GM12878 (cell line): ENCODE results near the gene POLD2. TPM values are rescaled to one million over a fixed set of nuclear protein-coding genes. Genes with fewer than 3 reads are reported as not detected.
A peak's percentile ranks its signal among the peaks of the same experiment; 100 is the strongest.

Source experiments
- ATAC-seq: fragments of 200-7000 bp; cut with Tn5 transposase; 3 replicates; pipeline ENCODE4 v1.9.1; 2020; ENCODE audit warnings: mild to moderate bottlenecking, moderate library complexity
- BruUV-seq: library from RNA; stranded (reverse); fragments of 400-500 nt; replicated peaks from 2 replicates; lab custom pipeline; 2021; lab: Mats Ljungman, UMichigan
- CTCF ChIA-PET: fragments of 300-600 bp; sonication (Branson Sonifier 250); formaldehyde crosslinking; extraction: SDS; loops from one replicate; lab custom pipeline; 2021; ENCODE audit warnings: inconsistent platforms; lab: Yijun Ruan, JAX
- POLR2A ChIA-PET: fragments of 350-600 bp; formaldehyde crosslinking; extraction: SDS; loops from one replicate; lab custom pipeline; 2021; ENCODE audit warnings: inconsistent platforms; lab: Charles Lee
- RAD21 ChIA-PET: fragments of 300-600 bp; sonication (Branson Sonifier 250); formaldehyde crosslinking; loops from one replicate; lab custom pipeline; 2023; ENCODE audit warnings: antibody characterized with exemption; ENCODE audit not compliant: unreplicated experiment; lab: Charles Lee
- SMC1A ChIA-PET: fragments of 300-600 bp; sonication (Branson Sonifier 250); formaldehyde crosslinking; loops from one replicate; lab custom pipeline; 2023; ENCODE audit not compliant: unreplicated experiment, uncharacterized antibody; lab: Charles Lee
- DNase-seq: peaks from one replicate; pipeline ENCODE4 v3.0.0-alpha.2; 2011; ENCODE audit warnings: low read depth, low spot score
- FAIRE-seq: peaks from 3 replicates; lab custom pipeline; 2011; peaks lifted over from hg19 to GRCh38; lab: Jason Lieb, UNC
- H2AFZ ChIP-seq: 2 replicates; pipeline ENCODE4 v1.6.0; 2011; ENCODE audit warnings: low read depth, low read length, control low read depth; ENCODE audit not compliant: control insufficient read depth
- H3K27ac ChIP-seq: 2 replicates; pipeline ENCODE4 v1.5.1; 2011; ENCODE audit warnings: control low read depth; ENCODE audit not compliant: control insufficient read depth, insufficient read depth
- H3K27me3 ChIP-seq, 2 experiments: replicated peaks in 1 of 2; 2 replicates each; pipeline versions ENCODE4 v1.6.0 to v1.6.1; 2011; ENCODE audit warnings: low read length in 1 of 2; ENCODE audit not compliant: control insufficient read depth in 2 of 2, insufficient read depth in 2 of 2
- H3K36me3 ChIP-seq, 2 experiments: 2 replicates each; pipeline ENCODE4 v1.5.1; 2011; ENCODE audit warnings: low read length in 1 of 2; ENCODE audit not compliant: control insufficient read depth in 2 of 2, insufficient read depth in 2 of 2
- H3K4me1 ChIP-seq: 2 replicates; pipeline ENCODE4 v1.6.1; 2011; ENCODE audit warnings: mild to moderate bottlenecking, low read length, moderate library complexity, mixed read lengths; ENCODE audit not compliant: control insufficient read depth, insufficient read depth
- H3K4me2 ChIP-seq: 2 replicates; pipeline ENCODE4 v1.6.0; 2011; ENCODE audit warnings: control low read depth; ENCODE audit not compliant: control insufficient read depth, insufficient read depth
- H3K4me3 ChIP-seq: fragments of 200-600 bp; sonication (generic); 2 replicates; pipeline ENCODE4 v1.5.1; 2016
- H3K79me2 ChIP-seq: 2 replicates; pipeline ENCODE4 v1.6.0; 2011; ENCODE audit warnings: low read length; ENCODE audit not compliant: control insufficient read depth, insufficient read depth
- H3K9ac ChIP-seq: 2 replicates; pipeline ENCODE4 v1.8.0; 2011; ENCODE audit warnings: low read length, control low read depth, mixed read lengths; ENCODE audit not compliant: control insufficient read depth, insufficient read depth
- H3K9me3 ChIP-seq: replicated peaks from 3 replicates; pipeline ENCODE4 v1.5.1; 2011; ENCODE audit warnings: mild to moderate bottlenecking, low read length; ENCODE audit not compliant: control insufficient read depth, insufficient read depth
- H4K20me1 ChIP-seq: 2 replicates; pipeline ENCODE4 v1.6.0; 2011; ENCODE audit not compliant: control insufficient read depth, insufficient read depth
- CEBPB ChIP-seq, 2 experiments: fragments of 150-350 bp in 1 of 2; IDR thresholded peaks; 2 replicates each; pipeline ENCODE4 v1.6.1; 2012 to 2014; ENCODE audit warnings: low read depth in 2 of 2, low read length in 2 of 2, borderline replicate concordance in 1 of 2, inconsistent platforms in 1 of 2
- CTCF ChIP-seq, 3 experiments: IDR thresholded peaks in 2 of 3; conservative IDR thresholded peaks in 1 of 3; 2 replicates each; pipeline ENCODE4 v1.5.1; 2011; ENCODE audit warnings: low read depth in 3 of 3, low read length in 3 of 3, mild to moderate bottlenecking in 3 of 3, control low read depth in 2 of 3, moderate library complexity in 2 of 3, inconsistent platforms in 1 of 3, mixed read lengths in 1 of 3; ENCODE audit not compliant: control insufficient read depth in 2 of 3, insufficient read depth in 1 of 3; ENCODE audit errors: extremely low read depth in 1 of 3
- E2F4 ChIP-seq: IDR thresholded peaks from 2 replicates; pipeline ENCODE4 v1.6.1; 2012; ENCODE audit warnings: low read depth, low read length, improper control_type of control experiment
- HCFC1 ChIP-seq: fragments of 150-350 bp; IDR thresholded peaks from 2 replicates; pipeline ENCODE4 v1.6.1; 2014; ENCODE audit warnings: low read length
- HDGF ChIP-seq: fragments of 450-650 bp; IDR thresholded peaks from 2 replicates; pipeline ENCODE4 v1.6.1; 2016; ENCODE audit warnings: antibody characterized with exemption
- IRF5 ChIP-seq: fragments of 450-650 bp; IDR thresholded peaks from 2 replicates; pipeline ENCODE4 v1.6.1; 2017; ENCODE audit warnings: borderline replicate concordance
- KLF5 ChIP-seq: fragments of 450-650 bp; IDR thresholded peaks from 2 replicates; pipeline ENCODE4 v1.6.1; 2014; ENCODE audit warnings: mild to moderate bottlenecking; ENCODE audit not compliant: partially characterized antibody
- MTA3 ChIP-seq: IDR thresholded peaks from 2 replicates; pipeline ENCODE4 v1.6.1; 2012; ENCODE audit warnings: low read length, inconsistent platforms, borderline replicate concordance
- PKNOX1 ChIP-seq: fragments of 450-650 bp; IDR thresholded peaks from 2 replicates; pipeline ENCODE4 v1.6.1; 2016; ENCODE audit warnings: mild to moderate bottlenecking
- PML ChIP-seq: IDR thresholded peaks from 2 replicates; pipeline ENCODE4 v1.6.1; 2012; ENCODE audit warnings: low read length, inconsistent platforms
- RAD51 ChIP-seq: fragments of 450-650 bp; IDR thresholded peaks from 2 replicates; pipeline ENCODE4 v1.6.1; 2016; ENCODE audit warnings: moderate library complexity, mild to moderate bottlenecking, inconsistent platforms
- RB1 ChIP-seq: fragments of 450-650 bp; formaldehyde crosslinking; IDR thresholded peaks from 2 replicates; pipeline ENCODE4 v1.6.1; 2017; ENCODE audit warnings: mild to moderate bottlenecking, borderline replicate concordance
- SMARCA5 ChIP-seq: fragments of 450-650 bp; IDR thresholded peaks from 2 replicates; pipeline ENCODE4 v1.6.1; 2017; ENCODE audit warnings: mild to moderate bottlenecking
- SPI1 ChIP-seq: IDR thresholded peaks from 2 replicates; pipeline ENCODE4 v1.6.1; 2011; ENCODE audit warnings: low read depth, mild to moderate bottlenecking, low read length, moderate library complexity, borderline replicate concordance; ENCODE audit not compliant: insufficient read depth
- YY1 ChIP-seq: IDR thresholded peaks from 2 replicates; pipeline ENCODE4 v1.6.1; 2011; ENCODE audit warnings: low read depth, mild to moderate bottlenecking, low read length
- WGBS: methylation state at CpG from one replicate; pipeline ENCODE4 v1.1.6; 2016; ENCODE audit warnings: low lambda C conversion rate; ENCODE audit not compliant: insufficient replicate concordance, insufficient coverage; ENCODE audit errors: missing lambda C conversion rate; 5-methylcytosine and 5-hydroxymethylcytosine counted together
- in situ Hi-C: fragments of 300-500 bp; cut with MboI; formaldehyde crosslinking; loops from 9 replicates; pipeline ENCODE4 v1.14.3; 2018; ENCODE audit warnings: mixed read lengths
- intact Hi-C: fragments of 100-400 bp; cut with micrococcal nuclease; formaldehyde crosslinking; loops from one replicate; pipeline ENCODE4 v1.14.2; 2022; ENCODE audit not compliant: unreplicated experiment
- polyA plus RNA-seq, 11 experiments: library from polyadenylated mRNA; depleted of rRNA in 4 of 11; unstranded in 6 of 11; stranded (reverse) in 5 of 11; fragments of >200 nt; fragmentation: Nextera tagmentation in 4 of 11; fragmentation: Illumina TruSeq in 1 of 11; extraction: Ambion mirVana in 4 of 11; extraction: Trizol in 1 of 11; gene quantifications; 1 replicate in 1 of 11; 2 replicates in 10 of 11; pipeline versions ENCODE4 v1.2.1 to v1.2.3, GENCODE V29; 2011 to 2016; ENCODE audit warnings: inconsistent platforms in 2 of 11, missing spikeins in 2 of 11, low read depth in 1 of 11
- total RNA-seq, 4 experiments: library from RNA; depleted of rRNA in 3 of 4; stranded (reverse); fragments of >200 nt in 3 of 4; fragmentation: Illumina TruSeq in 1 of 4; extraction: Trizol in 1 of 4; gene quantifications; 2 replicates each; pipeline versions ENCODE4 v1.2.1 to v1.2.3, GENCODE V29; 2013 to 2021

The POLD2 gene
- total and polyA plus RNA-seq, 10 of the 15 experiments (the other 5 are each of a cell fraction or from before 2014, with no cell fraction given), result 19.1 to 287 (median 169) TPM

GRCh38 chr7:44082541-44083207, 40.7 kb downstream of the POLD2 start (continued):
- TF ChIP-seq RAD51, result no peak
- no peak for TF ChIP-seq YY1
- TF ChIP-seq PKNOX1, result no peak
- TF ChIP-seq IRF5, result no peak
- TF ChIP-seq RB1, result 0 out of 2 replicates have a peak, but pooled peaks have one; percentile 41

GRCh38 chr7:44081266-44081748, 42.0 kb downstream of the POLD2 start:
- Histone ChIP-seq H4K20me1 (no peaks in the 10 kb centered on the region), H3K79me2 (peaks cover 22% of the 10 kb centered on the region), H3K27ac (peak overlapping the region; percentile 93), H2AFZ (peak overlapping the region; percentile 12; the same call in 1 of the 2 replicates), H3K36me3 (peaks cover 7 to 24% of the 10 kb centered on the region in 2 experiments), H3K4me3 (peak overlapping the region; percentile 99), H3K27me3 (no peaks in the 10 kb centered on the region), H3K9ac (peak overlapping the region; percentile 93), H3K9me3 (no peaks in the 10 kb centered on the region), H3K4me1 (peaks cover 18% of the 10 kb centered on the region), H3K4me2 (peak overlapping the region; percentile 25)
- ChIA-PET SMC1A (interaction anchor here (0.6 to 1.7 kb wide), 15 partner anchors 9 to 247 kb away, joined by 3 to 10 read pairs (median 3); partner anchors contain the start of genes DBNL and POLD2), POLR2A (interaction anchor here (0.6 to 1.9 kb wide), 16 partner anchors 9 to 952 kb away, joined by 3 to 16 read pairs (median 6); partner anchors contain the start of genes DBNL, DDX56 and YKT6), CTCF (interaction anchor here (0.6 to 1.6 kb wide), 6 partner anchors 16 to 717 kb away, joined by 3 to 9 read pairs (median 4); no protein-coding TSS in a partner anchor), RAD21 (interaction anchor here (0.7 to 1.9 kb wide), 10 partner anchors 40 to 506 kb away, joined by 3 to 10 read pairs (median 4); partner anchors contain the start of gene YKT6)
- 1% methylated on average over 9 of the region's 9 CpGs for WGBS
- in situ Hi-C loops (no loop called here), intact Hi-C loops (loop anchor here (2.0 kb wide), 1 partner anchor 115 kb away; no protein-coding TSS in a partner anchor)
- peak; percentile 74 for FAIRE-seq
- BruUV-seq, result TSS peak; percentile 72
- ATAC-seq, result peak; percentile 46
- no peak for DNase-seq
- TF ChIP-seq KLF5 (no peak), PML (0 out of 2 replicates have a peak, but pooled peaks have one; percentile 22), HCFC1 (no peak), SPI1 (0 out of 2 replicates have a peak, but pooled peaks have one; percentile 2), CTCF (IDR thresholded peaks at IDR 0.05 in 2 of 3, conservative IDR thresholded peaks at IDR 0.05 in 1 of 3; ENCODE audit: control insufficient read depth in 2 of 3, extremely low read depth in 1 of 3, insufficient read depth in 1 of 3, low read depth in 3 of 3, low read length in 3 of 3) (0 out of 6 replicates have a peak, but pooled peaks of 1 of the 3 experiments have one; percentile 8), CEBPB (IDR thresholded peaks at IDR 0.05; ENCODE audit: borderline replicate concordance in 1 of 2, low read depth in 2 of 2, low read length in 2 of 2) (no peak), HDGF (no peak), MTA3 (no peak), SMARCA5 (peak; percentile 17; the same call in 1 of the 2 replicates), E2F4 (no peak)
